AG10803 (cell line): ENCODE results near the gene ZNF581.

Source experiments
- DNase-seq: peaks from one replicate; pipeline ENCODE4 v3.0.0; 2010; ENCODE audit warnings: low read depth
- H3K4me3 ChIP-seq: 2 replicates; pipeline ENCODE4 v1.5.1; 2011; ENCODE audit warnings: mild to moderate bottlenecking, low read length, control low read depth
- CTCF ChIP-seq: conservative IDR thresholded peaks from 2 replicates; pipeline ENCODE4 v1.5.1; 2011; ENCODE audit warnings: mild to moderate bottlenecking, low read length, control low read depth, inconsistent platforms

ZNF581 gene

DNA sequence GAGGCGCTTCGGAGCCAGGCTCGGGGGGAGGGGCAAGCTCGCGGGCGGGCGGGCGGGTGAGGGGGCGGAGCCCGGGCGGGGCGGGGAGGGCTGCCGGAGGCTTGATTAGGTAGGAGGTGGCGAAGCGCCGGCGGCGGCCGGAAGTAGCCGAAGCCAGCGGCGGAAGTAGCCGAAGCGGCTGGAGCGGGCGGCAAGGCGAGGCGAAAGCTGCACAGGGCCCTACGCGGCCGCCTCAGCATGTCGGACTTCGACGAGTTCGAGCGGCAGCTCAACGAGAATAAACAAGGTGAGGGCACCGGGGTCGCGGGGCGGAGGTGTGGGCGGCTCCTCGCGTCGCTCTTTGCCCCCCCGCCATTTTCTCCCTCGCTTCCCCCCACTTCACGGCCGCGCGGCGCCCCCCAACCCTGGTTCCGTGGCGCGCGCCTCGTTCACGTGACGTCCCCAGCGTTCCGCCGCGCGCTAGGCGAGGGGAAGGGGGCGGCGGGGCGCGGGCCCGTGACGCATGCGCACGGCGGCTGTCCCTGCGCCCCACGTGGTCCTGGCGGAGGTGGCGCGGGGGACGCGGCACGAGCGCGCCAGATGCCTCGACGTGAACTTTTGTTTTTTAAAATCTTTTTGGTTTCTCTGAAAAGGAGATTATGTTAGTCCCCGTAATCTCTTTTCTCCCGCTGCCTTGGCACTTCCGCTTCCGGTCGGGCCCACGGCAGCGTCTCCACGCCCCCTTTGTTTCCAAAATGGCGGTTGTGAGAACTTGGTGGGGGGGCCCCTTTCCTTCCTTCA, 11.6 kb downstream of the ZNF581 start, which contains the start of gene U2AF2:
TSS of gene U2AF2 (plus strand) at position 168 of the 780 bp plus-strand sequence. CDS start at position 238, 70 bp downstream.
- DNase-seq = peak; percentile 88
- no peak for TF ChIP-seq CTCF
- peak within 1 kb of the TSS; percentile 97 for H3K4me3 ChIP-seq

- peak overlapping the region; percentile 97 for H3K4me3 ChIP-seq
- no peak for DNase-seq
- TF ChIP-seq CTCF = no peak
Observed at GRCh38 chr19:55655648-55656040, 12.2 kb downstream of the ZNF581 start.

DNA sequence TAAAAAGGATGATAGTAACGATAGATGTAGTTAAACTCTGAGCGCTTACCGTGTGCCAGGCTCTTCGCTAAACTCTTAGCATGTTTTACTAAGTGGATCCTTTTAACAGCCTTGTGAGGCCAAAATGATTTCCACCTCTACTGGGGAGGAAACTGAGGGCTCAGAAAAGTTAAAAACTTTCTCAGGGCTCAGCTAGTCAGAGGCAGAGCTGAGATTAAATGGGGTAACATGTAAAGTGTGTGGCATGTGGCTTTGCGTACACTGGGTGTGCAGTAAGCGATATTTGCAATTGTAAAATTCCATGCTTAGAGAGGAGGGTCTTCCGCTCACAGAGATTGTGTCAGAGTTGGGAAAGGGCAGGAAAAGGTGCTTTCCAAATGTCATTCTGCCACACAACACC, 13.1 kb downstream of the ZNF581 start:
- no peak for DNase-seq
- TF ChIP-seq CTCF = no peak
- peak overlapping the region; percentile 97 for H3K4me3 ChIP-seq

DNA sequence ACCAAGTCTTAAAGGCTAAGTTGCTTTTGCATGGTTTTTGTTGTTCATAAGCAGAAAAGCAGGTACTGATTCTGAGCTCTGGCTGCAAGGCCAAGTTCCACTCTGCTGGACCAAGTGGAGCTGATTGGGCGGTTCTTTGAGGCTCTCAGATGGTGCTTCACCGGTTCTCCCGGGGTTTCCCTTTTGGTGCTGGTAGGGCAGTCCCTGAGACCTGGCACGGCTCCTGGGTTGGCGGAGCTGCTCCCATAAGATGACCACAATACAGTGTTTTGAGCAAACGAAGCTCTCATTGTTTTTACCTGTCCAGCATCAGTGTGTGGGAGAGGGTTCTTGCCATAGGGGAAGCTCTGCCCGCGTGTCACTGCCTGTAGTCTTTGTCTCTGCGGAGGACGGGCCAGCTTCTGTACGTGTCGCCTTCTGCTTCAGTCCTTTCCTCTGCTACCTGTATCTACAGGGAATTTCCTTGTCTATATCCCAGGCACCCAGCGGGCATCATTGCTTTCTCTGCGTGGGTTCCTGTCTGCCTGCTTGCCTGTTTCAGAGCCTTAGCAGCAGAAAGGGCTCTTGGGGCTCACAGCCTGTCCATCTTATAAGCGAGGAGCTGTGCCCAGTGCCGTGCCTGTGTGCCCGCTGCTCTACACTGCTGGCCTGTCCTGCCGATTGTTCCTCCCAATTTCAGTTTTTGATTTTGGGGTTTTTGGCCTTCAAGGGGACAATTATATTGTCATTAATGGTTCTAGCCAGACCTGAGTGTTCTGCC, 13.7 kb downstream of the ZNF581 start:
- DNase-seq = no peak
- TF ChIP-seq CTCF = no peak
- peak overlapping the region; percentile 97 for H3K4me3 ChIP-seq

DNA sequence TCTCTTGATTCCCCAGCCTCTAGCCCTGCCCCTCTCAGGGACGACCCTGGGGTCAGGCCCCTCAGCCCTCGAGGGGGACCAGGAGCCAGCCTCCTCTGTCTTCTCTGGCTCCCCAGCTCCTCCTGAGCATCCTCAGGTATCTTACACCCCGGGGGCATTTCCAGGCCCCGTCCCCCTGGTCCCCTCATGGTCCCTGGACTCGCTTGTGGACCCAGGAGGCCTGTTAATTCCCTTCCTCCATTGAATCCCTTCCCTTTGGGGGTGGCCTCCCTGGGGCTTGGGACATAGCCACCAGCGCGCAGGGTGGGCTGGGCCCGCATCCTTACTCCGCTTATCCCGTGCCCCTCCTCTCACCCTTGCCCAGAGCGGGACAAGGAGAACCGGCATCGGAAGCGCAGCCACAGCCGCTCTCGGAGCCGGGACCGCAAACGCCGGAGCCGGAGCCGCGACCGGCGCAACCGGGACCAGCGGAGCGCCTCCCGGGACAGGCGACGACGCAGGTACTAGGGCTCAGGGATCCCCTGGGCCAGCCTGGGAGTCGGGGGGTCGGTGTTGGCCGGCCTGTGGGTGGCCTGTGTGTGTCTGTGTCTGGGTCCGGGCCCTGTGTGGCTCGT, 15.5 kb downstream of the ZNF581 start:
- H3K4me3 ChIP-seq = no peak overlapping the region

GRCh38 chr19:55659822-55660221, 16.4 kb downstream of the ZNF581 start:
- TF ChIP-seq CTCF = no peak
- DNase-seq = no peak

More for the DNA sequence above, 15.5 kb downstream of the ZNF581 start:
- no peak for DNase-seq
- TF ChIP-seq CTCF = no peak

More at GRCh38 chr19:55659822-55660221, 16.4 kb downstream of the ZNF581 start:
- no peak overlapping the region for H3K4me3 ChIP-seq
